Measurements from ENCODE around the gene RYR3. TPM values are rescaled to one million over a fixed set of nuclear protein-coding genes. Genes with fewer than 3 reads are reported as not detected.

RYR3 gene
- total and polyA plus RNA-seq, 10 of the 15 experiments (the other 5 are each of a cell fraction or from before 2014, with no cell fraction given): under 0.01 to 0.44 (median 0.16) TPM; not detected in 5

DNA sequence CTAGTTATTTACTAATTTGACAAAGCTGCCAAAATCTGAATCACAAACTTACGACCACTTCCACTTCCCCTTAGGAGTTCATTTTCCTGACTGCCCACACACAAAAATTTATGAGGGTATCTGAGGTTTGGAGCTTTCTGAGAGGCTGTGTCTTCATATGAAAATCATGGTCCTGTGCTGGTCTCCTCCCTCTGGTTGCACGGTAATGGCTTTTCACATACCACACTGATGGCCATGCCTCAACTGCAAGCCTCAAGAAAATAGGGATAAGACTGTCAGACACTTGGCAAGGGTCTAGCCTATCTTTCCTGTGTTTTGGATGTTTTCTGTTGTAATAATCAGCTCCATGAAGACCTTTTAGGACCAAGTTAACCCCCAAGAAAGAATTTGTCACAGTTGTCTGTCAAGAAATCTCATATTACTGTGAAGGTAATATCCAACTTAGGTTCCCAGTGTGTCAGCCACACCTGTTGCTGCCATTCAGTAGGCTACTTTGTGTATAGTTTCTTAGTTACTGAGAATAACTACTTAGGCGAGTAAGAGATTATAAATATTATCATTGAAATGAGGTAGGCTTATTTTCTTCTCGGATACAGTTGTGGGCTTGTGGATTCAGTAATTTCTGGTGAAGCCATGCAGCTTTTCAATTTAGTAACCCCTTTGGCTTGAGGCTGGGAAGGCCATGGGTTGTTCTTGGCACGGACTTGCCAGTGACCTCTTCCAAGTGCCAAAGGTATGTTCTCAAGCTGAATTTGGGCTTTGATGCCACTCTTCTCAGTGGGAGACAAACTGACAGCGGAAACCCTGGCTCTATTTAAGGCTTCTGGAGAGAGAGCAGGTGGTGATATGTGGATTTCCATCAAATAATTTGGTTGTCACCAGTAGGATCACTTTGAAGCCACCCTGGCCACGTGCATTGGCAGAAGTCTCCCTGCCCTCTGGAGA, 101.1 kb downstream of the RYR3 start:
- Histone ChIP-seq H3K27ac (ENCODE audit: control insufficient read depth, insufficient read depth) (no peak overlapping the region), H4K20me1 (ENCODE audit: control insufficient read depth, insufficient read depth) (no peaks in the 10 kb centered on the region), H3K4me2 (ENCODE audit: control insufficient read depth, insufficient read depth) (no peak overlapping the region), H3K79me2 (ENCODE audit: control insufficient read depth, insufficient read depth, low read length) (no peaks in the 10 kb centered on the region), H3K4me3 (no peak overlapping the region), H3K9me3 (replicated peaks; ENCODE audit: control insufficient read depth, insufficient read depth, low read length) (no peaks in the 10 kb centered on the region), H3K36me3 (ENCODE audit: control insufficient read depth in 2 of 2, insufficient read depth in 2 of 2, low read length in 1 of 2) (no peaks in the 10 kb centered on the region), H3K4me1 (ENCODE audit: control insufficient read depth, insufficient read depth, low read length) (no peaks in the 10 kb centered on the region), H2AFZ (ENCODE audit: control insufficient read depth, low read depth, low read length) (no peak overlapping the region), H3K27me3 (replicated peaks in 1 of 2; ENCODE audit: control insufficient read depth in 2 of 2, insufficient read depth in 2 of 2, low read length in 1 of 2) (no peaks in the 10 kb centered on the region), H3K9ac (ENCODE audit: control insufficient read depth, insufficient read depth, low read length) (no peak overlapping the region)
- WGBS (ENCODE audit: insufficient coverage, insufficient replicate concordance, low lambda C conversion rate, missing lambda C conversion rate): 7% methylated on average over 7 of the region's 7 CpGs
- DNase-seq (ENCODE audit: low read depth, low spot score): no peak
- CTCF ChIA-PET: no interaction called here
- BruUV-seq (replicated peaks): no TSS peak
- SMC1A ChIA-PET (ENCODE audit: uncharacterized antibody, unreplicated experiment): no interaction called here
- FAIRE-seq: no peak
- intact Hi-C loops (cut with micrococcal nuclease; ENCODE audit: unreplicated experiment) (no loop called here), in situ Hi-C loops (cut with MboI) (no loop called here)
- RAD21 ChIA-PET (ENCODE audit: unreplicated experiment): no interaction called here
- no peak for ATAC-seq
- POLR2A ChIA-PET: no interaction called here
- TF ChIP-seq CBX3 (IDR thresholded peaks at IDR 0.05; ENCODE audit: borderline replicate concordance, low read depth): no peak
- TF ChIP-seq, protein P1, sequence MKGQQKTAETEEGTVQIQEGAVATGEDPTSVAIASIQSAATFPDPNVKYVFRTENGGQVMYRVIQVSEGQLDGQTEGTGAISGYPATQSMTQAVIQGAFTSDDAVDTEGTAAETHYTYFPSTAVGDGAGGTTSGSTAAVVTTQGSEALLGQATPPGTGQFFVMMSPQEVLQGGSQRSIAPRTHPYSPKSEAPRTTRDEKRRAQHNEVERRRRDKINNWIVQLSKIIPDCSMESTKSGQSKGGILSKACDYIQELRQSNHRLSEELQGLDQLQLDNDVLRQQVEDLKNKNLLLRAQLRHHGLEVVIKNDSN (IDR thresholded peaks at IDR 0.05; ENCODE audit: borderline replicate concordance, extremely low read length, insufficient read depth, low read depth, low read length): no peak
- TF ChIP-seq POLR2A (IDR thresholded peaks at IDR 0.05; ENCODE audit: low read depth, low read length): no peak
- no peak for TF ChIP-seq SP1 (IDR thresholded peaks at IDR 0.05; ENCODE audit: low read depth, low read length)
- TF ChIP-seq RB1 (IDR thresholded peaks at IDR 0.05; ENCODE audit: borderline replicate concordance): no peak
- no peak for TF ChIP-seq TCF12 (IDR thresholded peaks at IDR 0.05; ENCODE audit: low read depth, low read length)
- TF ChIP-seq ZNF217 (IDR thresholded peaks at IDR 0.05): no peak
- TF ChIP-seq, protein P2, sequence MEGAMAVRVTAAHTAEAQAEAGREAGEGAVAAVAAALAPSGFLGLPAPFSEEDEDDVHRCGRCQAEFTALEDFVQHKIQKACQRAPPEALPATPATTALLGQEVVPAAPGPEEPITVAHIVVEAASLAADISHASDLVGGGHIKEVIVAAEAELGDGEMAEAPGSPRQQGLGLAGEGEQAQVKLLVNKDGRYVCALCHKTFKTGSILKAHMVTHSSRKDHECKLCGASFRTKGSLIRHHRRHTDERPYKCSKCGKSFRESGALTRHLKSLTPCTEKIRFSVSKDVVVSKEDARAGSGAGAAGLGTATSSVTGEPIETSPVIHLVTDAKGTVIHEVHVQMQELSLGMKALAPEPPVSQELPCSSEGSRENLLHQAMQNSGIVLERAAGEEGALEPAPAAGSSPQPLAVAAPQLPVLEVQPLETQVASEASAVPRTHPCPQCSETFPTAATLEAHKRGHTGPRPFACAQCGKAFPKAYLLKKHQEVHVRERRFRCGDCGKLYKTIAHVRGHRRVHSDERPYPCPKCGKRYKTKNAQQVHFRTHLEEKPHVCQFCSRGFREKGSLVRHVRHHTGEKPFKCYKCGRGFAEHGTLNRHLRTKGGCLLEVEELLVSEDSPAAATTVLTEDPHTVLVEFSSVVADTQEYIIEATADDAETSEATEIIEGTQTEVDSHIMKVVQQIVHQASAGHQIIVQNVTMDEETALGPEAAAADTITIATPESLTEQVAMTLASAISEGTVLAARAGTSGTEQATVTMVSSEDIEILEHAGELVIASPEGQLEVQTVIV (IDR thresholded peaks at IDR 0.05; ENCODE audit: borderline replicate concordance, partially characterized antibody): no peak
- TF ChIP-seq TCF7 (IDR thresholded peaks at IDR 0.05; ENCODE audit: borderline replicate concordance): no peak
- no peak for TF ChIP-seq MTA2 (IDR thresholded peaks at IDR 0.05; ENCODE audit: low read depth)
- TF ChIP-seq, protein P3, sequence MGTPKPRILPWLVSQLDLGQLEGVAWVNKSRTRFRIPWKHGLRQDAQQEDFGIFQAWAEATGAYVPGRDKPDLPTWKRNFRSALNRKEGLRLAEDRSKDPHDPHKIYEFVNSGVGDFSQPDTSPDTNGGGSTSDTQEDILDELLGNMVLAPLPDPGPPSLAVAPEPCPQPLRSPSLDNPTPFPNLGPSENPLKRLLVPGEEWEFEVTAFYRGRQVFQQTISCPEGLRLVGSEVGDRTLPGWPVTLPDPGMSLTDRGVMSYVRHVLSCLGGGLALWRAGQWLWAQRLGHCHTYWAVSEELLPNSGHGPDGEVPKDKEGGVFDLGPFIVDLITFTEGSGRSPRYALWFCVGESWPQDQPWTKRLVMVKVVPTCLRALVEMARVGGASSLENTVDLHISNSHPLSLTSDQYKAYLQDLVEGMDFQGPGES (IDR thresholded peaks at IDR 0.05): no peak
- no peak for TF ChIP-seq ZBTB11 (CRISPR knock-in tag; IDR thresholded peaks at IDR 0.05)
- TF ChIP-seq, protein P4, sequence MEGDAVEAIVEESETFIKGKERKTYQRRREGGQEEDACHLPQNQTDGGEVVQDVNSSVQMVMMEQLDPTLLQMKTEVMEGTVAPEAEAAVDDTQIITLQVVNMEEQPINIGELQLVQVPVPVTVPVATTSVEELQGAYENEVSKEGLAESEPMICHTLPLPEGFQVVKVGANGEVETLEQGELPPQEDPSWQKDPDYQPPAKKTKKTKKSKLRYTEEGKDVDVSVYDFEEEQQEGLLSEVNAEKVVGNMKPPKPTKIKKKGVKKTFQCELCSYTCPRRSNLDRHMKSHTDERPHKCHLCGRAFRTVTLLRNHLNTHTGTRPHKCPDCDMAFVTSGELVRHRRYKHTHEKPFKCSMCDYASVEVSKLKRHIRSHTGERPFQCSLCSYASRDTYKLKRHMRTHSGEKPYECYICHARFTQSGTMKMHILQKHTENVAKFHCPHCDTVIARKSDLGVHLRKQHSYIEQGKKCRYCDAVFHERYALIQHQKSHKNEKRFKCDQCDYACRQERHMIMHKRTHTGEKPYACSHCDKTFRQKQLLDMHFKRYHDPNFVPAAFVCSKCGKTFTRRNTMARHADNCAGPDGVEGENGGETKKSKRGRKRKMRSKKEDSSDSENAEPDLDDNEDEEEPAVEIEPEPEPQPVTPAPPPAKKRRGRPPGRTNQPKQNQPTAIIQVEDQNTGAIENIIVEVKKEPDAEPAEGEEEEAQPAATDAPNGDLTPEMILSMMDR (IDR thresholded peaks at IDR 0.05 in 2 of 3, conservative IDR thresholded peaks at IDR 0.05 in 1 of 3; ENCODE audit: control insufficient read depth in 2 of 3, extremely low read depth in 1 of 3, insufficient read depth in 1 of 3, low read depth in 3 of 3, low read length in 3 of 3): no peak
